Mesenchymal stem cell (in vitro differentiated cells and primary cell): Measurements from ENCODE around the gene PBX1.
A peak's percentile ranks its signal among the peaks of the same experiment; 100 is the strongest.

ENCODE experiments used
- DNase-seq: peaks from one replicate; pipeline ENCODE4 v3.0.0-alpha.2; 2013
- H2AFZ ChIP-seq: one replicate; pipeline ENCODE4 v1.6.1; 2013; ENCODE audit warnings: low read depth, mild to moderate bottlenecking, control low read depth, inconsistent platforms, low read length, moderate library complexity
- H2AK5ac ChIP-seq: 2 replicates; pipeline ENCODE4 v1.6.1; 2013; ENCODE audit warnings: low read length, moderate library complexity, mild to moderate bottlenecking, inconsistent platforms; ENCODE audit not compliant: severe bottlenecking
- H2BK120ac ChIP-seq: one replicate; pipeline ENCODE4 v1.6.1; 2013; ENCODE audit warnings: low read depth, mild to moderate bottlenecking, inconsistent platforms, low read length, moderate library complexity
- H2BK12ac ChIP-seq, 2 experiments: one replicate each; pipeline ENCODE4 v1.6.1; 2013; ENCODE audit warnings: inconsistent platforms in 2 of 2, low read length in 2 of 2, mild to moderate bottlenecking in 2 of 2, moderate library complexity in 2 of 2, control low read depth in 1 of 2
- H2BK15ac ChIP-seq: one replicate; pipeline ENCODE4 v1.6.1; 2013; ENCODE audit warnings: mild to moderate bottlenecking, low read depth, inconsistent platforms; ENCODE audit not compliant: poor library complexity, severe bottlenecking
- H2BK5ac ChIP-seq: 2 replicates; pipeline ENCODE4 v1.6.1; 2013; ENCODE audit warnings: low read depth, mild to moderate bottlenecking, low read length, control low read depth, inconsistent platforms; ENCODE audit not compliant: poor library complexity, severe bottlenecking
- H3K14ac ChIP-seq, 2 experiments: one replicate each; pipeline ENCODE4 v1.6.1; 2013; ENCODE audit warnings: inconsistent platforms in 2 of 2, low read length in 2 of 2, control low read depth in 1 of 2, mild to moderate bottlenecking in 1 of 2, moderate library complexity in 1 of 2
- H3K18ac ChIP-seq, 2 experiments: one replicate each; pipeline ENCODE4 v1.6.1; 2013; ENCODE audit warnings: inconsistent platforms in 2 of 2, low read length in 2 of 2, control low read depth in 1 of 2, low read depth in 1 of 2, mild to moderate bottlenecking in 1 of 2
- H3K23ac ChIP-seq, 2 experiments: one replicate each; pipeline ENCODE4 v1.6.1; 2013; ENCODE audit warnings: inconsistent platforms in 2 of 2, low read length in 2 of 2, mild to moderate bottlenecking in 2 of 2, moderate library complexity in 2 of 2, control low read depth in 1 of 2
- H3K27ac ChIP-seq: 2 replicates; pipeline ENCODE4 v1.5.1; 2013; ENCODE audit warnings: mild to moderate bottlenecking, moderate library complexity, low read length, control low read depth, inconsistent platforms; ENCODE audit not compliant: poor library complexity, severe bottlenecking
- H3K27me3 ChIP-seq, 2 experiments: 2 replicates each; pipeline versions ENCODE4 v1.6.1 to v1.7.0; 2013; ENCODE audit warnings: low read length in 2 of 2, mild to moderate bottlenecking in 2 of 2, moderate library complexity in 2 of 2, control low read depth in 1 of 2, inconsistent platforms in 1 of 2; ENCODE audit not compliant: control insufficient read depth in 1 of 2, insufficient read depth in 1 of 2
- H3K36me3 ChIP-seq, 2 experiments: 2 replicates each; pipeline versions ENCODE4 v1.6.1 to v1.7.0; 2013; ENCODE audit warnings: low read length in 2 of 2, control low read depth in 1 of 2, inconsistent platforms in 1 of 2, low read depth in 1 of 2, mild to moderate bottlenecking in 1 of 2; ENCODE audit not compliant: insufficient read depth in 2 of 2, control insufficient read depth in 1 of 2
- H3K4ac ChIP-seq, 2 experiments: one replicate each; pipeline ENCODE4 v1.6.1; 2013; ENCODE audit warnings: inconsistent platforms in 2 of 2, low read length in 2 of 2, mild to moderate bottlenecking in 2 of 2, moderate library complexity in 2 of 2, control low read depth in 1 of 2, low read depth in 1 of 2
- H3K4me1 ChIP-seq: 2 replicates; pipeline ENCODE4 v1.6.1; 2013; ENCODE audit warnings: low read depth, low read length, control low read depth; ENCODE audit not compliant: control insufficient read depth, insufficient read depth
- H3K4me2 ChIP-seq: 2 replicates; pipeline ENCODE4 v1.6.1; 2013; ENCODE audit warnings: low read length, mild to moderate bottlenecking, inconsistent platforms; ENCODE audit not compliant: poor library complexity, severe bottlenecking
- H3K4me3 ChIP-seq, 2 experiments: 2 replicates each; pipeline versions ENCODE4 v1.5.1 to v1.7.0; 2013; ENCODE audit warnings: low read length in 2 of 2, mild to moderate bottlenecking in 2 of 2, control low read depth in 1 of 2, low read depth in 1 of 2; ENCODE audit not compliant: insufficient read depth in 1 of 2
- H3K79me1 ChIP-seq: replicated peaks from 2 replicates; pipeline ENCODE4 v1.6.1; 2013; ENCODE audit warnings: mild to moderate bottlenecking, control low read depth, low read length, inconsistent platforms; ENCODE audit not compliant: poor library complexity, severe bottlenecking
- H3K9ac ChIP-seq: 2 replicates; pipeline ENCODE4 v1.7.0; 2013; ENCODE audit warnings: mild to moderate bottlenecking, low read length, moderate library complexity
- H3K9me3 ChIP-seq: 2 replicates; pipeline ENCODE4 v1.7.0; 2013; ENCODE audit warnings: mild to moderate bottlenecking, low read length; ENCODE audit not compliant: control insufficient read depth
- H4K8ac ChIP-seq: one replicate; pipeline ENCODE4 v1.6.1; 2013; ENCODE audit warnings: inconsistent platforms, mild to moderate bottlenecking, low read length, moderate library complexity
- H4K91ac ChIP-seq: one replicate; pipeline ENCODE4 v1.6.1; 2013; ENCODE audit warnings: mild to moderate bottlenecking, low read length, inconsistent platforms
- WGBS: methylation state at CpG from one replicate; pipeline ENCODE4 v1.1.7; 2013; ENCODE audit warnings: mixed read lengths; 5-methylcytosine and 5-hydroxymethylcytosine counted together

The PBX1 gene

DNA sequence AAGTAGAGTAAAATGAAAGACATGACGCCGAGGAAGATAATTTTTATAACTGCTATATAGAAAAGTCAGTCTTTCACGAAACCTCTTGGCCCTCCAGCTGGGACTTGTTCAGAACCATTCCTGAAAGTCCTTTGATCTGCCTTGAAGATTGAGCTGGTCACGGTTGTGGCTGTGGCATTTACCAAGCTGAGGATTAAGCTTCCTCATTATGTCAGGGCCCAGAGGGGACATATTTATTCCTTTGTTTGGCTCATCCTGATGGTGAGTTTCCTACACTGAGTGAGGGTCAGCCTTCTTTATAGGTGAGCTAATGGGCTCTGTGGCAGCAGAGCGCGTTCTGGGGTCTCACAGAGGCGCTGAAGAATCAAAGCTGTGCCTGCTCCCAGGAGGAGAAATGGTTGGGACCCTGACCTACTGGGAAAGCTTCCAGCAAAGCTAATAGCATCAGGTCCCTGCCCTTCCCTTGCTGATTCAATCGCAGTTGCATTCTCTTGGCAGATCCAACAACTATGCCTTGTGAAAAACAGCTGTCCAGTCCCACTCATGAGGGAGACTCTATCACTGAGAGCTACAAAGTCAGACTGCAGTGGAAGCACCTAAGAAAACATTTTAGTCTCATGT lies 43.2 kb upstream of the PBX1 start:
- Histone ChIP-seq H4K91ac (no peak overlapping the region), H2BK12ac (no peak overlapping the region), H3K4me3 (peak overlapping the region in 1 of 2 experiments; percentile 41), H3K23ac (no peak overlapping the region), H3K27ac (no peak overlapping the region), H3K14ac (no peak overlapping the region), H3K9ac (no peak overlapping the region), H3K4me1 (no peaks in the 10 kb centered on the region), H2AFZ (no peak overlapping the region), H4K8ac (no peak overlapping the region), H3K36me3 (no peaks in the 10 kb centered on the region), H3K79me1 (no peaks in the 10 kb centered on the region), H2AK5ac (no peak overlapping the region), H3K18ac (no peak overlapping the region), H3K27me3 (no peaks in the 10 kb centered on the region), H3K4me2 (no peak overlapping the region), H3K4ac (no peak overlapping the region), H3K9me3 (no peaks in the 10 kb centered on the region), H2BK15ac (no peak overlapping the region), H2BK5ac (no peak overlapping the region), H2BK120ac (no peak overlapping the region)
- DNase-seq: no peak
- WGBS: 92% methylated on average over 8 of the region's 8 CpGs

DNA sequence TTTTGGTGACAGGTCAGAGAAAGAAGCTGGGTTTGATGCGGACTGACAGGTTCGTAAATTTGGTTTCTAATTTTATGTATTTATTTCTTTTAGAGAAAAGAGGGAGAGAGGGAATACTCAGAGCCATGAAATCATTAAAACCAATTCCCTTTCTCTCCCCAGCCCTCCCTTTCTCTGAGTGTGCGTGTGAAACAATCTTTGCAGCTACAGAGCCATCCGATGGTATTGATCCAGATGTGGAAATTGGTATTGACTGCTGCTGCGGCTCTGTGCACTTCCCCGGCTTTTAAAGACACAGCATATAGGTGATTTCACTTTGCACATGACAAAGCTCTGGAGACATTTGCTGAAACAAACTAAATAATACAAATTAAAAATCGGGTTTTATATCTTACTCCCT lies 42.4 kb upstream of the PBX1 start:
- no peak overlapping the region for H3K14ac ChIP-seq
- H3K36me3 ChIP-seq: no peaks in the 10 kb centered on the region
- H4K8ac ChIP-seq: no peak overlapping the region
- no peak overlapping the region for H4K91ac ChIP-seq
- no peaks in the 10 kb centered on the region for H3K79me1 ChIP-seq
- no peak overlapping the region for H2BK120ac ChIP-seq
- no peak overlapping the region for H3K4ac ChIP-seq
- no peak overlapping the region for H3K18ac ChIP-seq
- no peak overlapping the region for H3K4me3 ChIP-seq
- H2BK15ac ChIP-seq: no peak overlapping the region
- no peak overlapping the region for H3K27ac ChIP-seq
- H2AK5ac ChIP-seq: no peak overlapping the region
- H2BK12ac ChIP-seq: no peak overlapping the region
- no peak overlapping the region for H2AFZ ChIP-seq
- H3K27me3 ChIP-seq: no peaks in the 10 kb centered on the region
- no peak overlapping the region for H3K23ac ChIP-seq
- WGBS: 85% methylated on average over 7 of the region's 7 CpGs
- no peak overlapping the region for H2BK5ac ChIP-seq
- no peak overlapping the region for H3K4me2 ChIP-seq
- no peak overlapping the region for H3K9ac ChIP-seq
- no peak for DNase-seq
- H3K4me1 ChIP-seq: no peaks in the 10 kb centered on the region
- H3K9me3 ChIP-seq: no peaks in the 10 kb centered on the region

DNA sequence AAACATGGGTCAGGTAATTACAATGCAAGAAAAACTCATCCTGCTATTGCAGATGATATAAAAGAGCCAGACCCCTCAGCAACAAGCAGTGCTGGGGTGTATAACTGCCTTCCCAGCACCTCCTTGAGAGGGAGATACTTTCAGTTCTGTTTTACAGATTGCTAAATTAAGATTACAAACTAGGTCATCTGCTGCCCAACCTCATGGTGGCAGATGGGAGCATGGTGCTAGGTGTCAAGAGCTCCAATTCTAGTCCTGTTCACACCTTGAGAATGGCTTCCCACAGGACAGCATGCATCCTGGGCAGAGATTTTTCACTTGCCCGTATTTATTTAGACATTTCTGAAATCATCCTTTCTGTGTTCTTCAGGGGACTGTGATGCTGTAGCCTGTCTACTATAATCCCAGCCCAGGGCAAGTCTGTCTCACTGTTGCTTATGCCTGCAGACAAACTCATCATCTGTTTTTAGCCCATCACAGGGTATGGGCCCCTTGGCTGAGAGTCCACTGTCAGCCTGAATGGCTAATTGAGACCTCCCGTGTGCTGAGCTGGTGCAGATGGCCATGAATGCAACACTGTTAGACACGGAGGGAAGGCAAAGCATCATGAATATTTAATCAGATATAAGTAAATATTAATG lies 40.2 kb upstream of the PBX1 start:
- Histone ChIP-seq H3K4me1 (no peaks in the 10 kb centered on the region), H3K4ac (no peak overlapping the region), H3K9ac (no peak overlapping the region), H3K9me3 (no peaks in the 10 kb centered on the region), H3K27ac (no peak overlapping the region), H3K36me3 (no peaks in the 10 kb centered on the region), H4K8ac (no peak overlapping the region), H3K27me3 (no peaks in the 10 kb centered on the region), H2AK5ac (no peak overlapping the region), H2BK5ac (no peak overlapping the region), H3K4me3 (no peak overlapping the region), H2AFZ (no peak overlapping the region), H3K4me2 (no peak overlapping the region), H2BK12ac (no peak overlapping the region), H3K23ac (no peak overlapping the region), H4K91ac (no peak overlapping the region), H3K79me1 (no peaks in the 10 kb centered on the region), H2BK120ac (no peak overlapping the region), H3K18ac (no peak overlapping the region), H3K14ac (no peak overlapping the region), H2BK15ac (no peak overlapping the region)
- WGBS: 100% methylated on average over 2 of the region's 3 CpGs
- no peak for DNase-seq

DNA sequence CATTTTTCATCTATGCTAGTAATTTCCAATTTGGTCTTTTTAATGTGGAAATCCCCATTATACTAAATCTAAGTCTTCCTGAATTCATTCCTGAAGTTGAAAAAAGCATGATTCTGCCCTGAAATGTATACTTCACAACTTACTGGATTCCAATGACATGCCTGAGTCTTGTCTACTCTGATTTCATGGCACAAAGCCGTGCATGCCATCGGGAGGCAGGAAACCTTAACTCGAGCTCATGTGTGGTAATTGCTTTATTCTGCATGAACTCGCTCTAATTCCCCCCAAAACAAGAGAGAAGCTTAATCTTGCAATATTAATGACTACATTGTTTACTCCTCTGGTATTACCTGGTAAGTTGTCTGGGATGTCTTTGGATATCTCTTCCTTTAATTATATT lies 39.6 kb upstream of the PBX1 start:
- Histone ChIP-seq H4K91ac (no peak overlapping the region), H3K4me3 (no peak overlapping the region), H3K4me2 (no peak overlapping the region), H3K23ac (no peak overlapping the region), H4K8ac (no peak overlapping the region), H3K4me1 (no peaks in the 10 kb centered on the region), H2BK5ac (no peak overlapping the region), H3K79me1 (no peaks in the 10 kb centered on the region), H3K18ac (no peak overlapping the region), H3K4ac (no peak overlapping the region), H3K27me3 (no peaks in the 10 kb centered on the region), H2BK120ac (no peak overlapping the region), H2BK15ac (no peak overlapping the region), H3K36me3 (no peaks in the 10 kb centered on the region), H2AK5ac (no peak overlapping the region), H3K9me3 (no peaks in the 10 kb centered on the region), H2BK12ac (no peak overlapping the region), H3K14ac (no peak overlapping the region), H2AFZ (no peak overlapping the region), H3K27ac (no peak overlapping the region), H3K9ac (no peak overlapping the region)
- no peak for DNase-seq
- whole genome bisulfite sequencing: 90% methylated on average over 3 of the region's 4 CpGs
